ENCODE results near the gene DR1.

The DR1 gene

GRCh38 chr1:93317943-93318342 is 27.8 kb upstream of the DR1 start:
- TF ChIP-seq REST (IDR thresholded peaks at IDR 0.05; ENCODE audit: low read depth) = no peak
- no peak for TF ChIP-seq CREB1 (IDR thresholded peaks at IDR 0.05; ENCODE audit: low read depth)
- no peak for TF ChIP-seq RAD21 (IDR thresholded peaks at IDR 0.05; ENCODE audit: low read depth)
- TF ChIP-seq FOXM1 (IDR thresholded peaks at IDR 0.05; ENCODE audit: borderline replicate concordance, low read depth) = no peak
- TF ChIP-seq NFIC (IDR thresholded peaks at IDR 0.05) = no peak
- TF ChIP-seq TEAD4 (IDR thresholded peaks at IDR 0.05) = no peak
- no peak for TF ChIP-seq ZBTB7A (IDR thresholded peaks at IDR 0.05; ENCODE audit: low read depth)
- TF ChIP-seq USF1 (IDR thresholded peaks at IDR 0.05) = no peak
- TF ChIP-seq MAX (IDR thresholded peaks at IDR 0.05) = no peak
- TF ChIP-seq YY1 (IDR thresholded peaks at IDR 0.05; ENCODE audit: low read depth) = no peak
- no peak for TF ChIP-seq CEBPB (IDR thresholded peaks at IDR 0.05)
- no peak for TF ChIP-seq EP300 (IDR thresholded peaks at IDR 0.05; ENCODE audit: borderline replicate concordance)
- no peak for TF ChIP-seq TAF1 (IDR thresholded peaks at IDR 0.05; ENCODE audit: low read depth)
- no peak for TF ChIP-seq EGR1 (IDR thresholded peaks at IDR 0.05)
- no peak for TF ChIP-seq TCF12 (IDR thresholded peaks at IDR 0.05; ENCODE audit: low read depth)

- TF ChIP-seq RAD21 (IDR thresholded peaks at IDR 0.05; ENCODE audit: low read depth) (no peak), MAX (IDR thresholded peaks at IDR 0.05) (no peak), TCF12 (IDR thresholded peaks at IDR 0.05; ENCODE audit: low read depth) (no peak), REST (IDR thresholded peaks at IDR 0.05; ENCODE audit: low read depth) (no peak), FOXM1 (IDR thresholded peaks at IDR 0.05; ENCODE audit: borderline replicate concordance, low read depth) (no peak), ZBTB7A (IDR thresholded peaks at IDR 0.05; ENCODE audit: low read depth) (no peak), TEAD4 (IDR thresholded peaks at IDR 0.05) (no peak)
These were observed 24.0 kb upstream of the DR1 start for GRCh38 chr1:93321720-93322119.

GRCh38 chr1:93322349-93322748 is 23.4 kb upstream of the DR1 start:
- TF ChIP-seq ZBTB7A (IDR thresholded peaks at IDR 0.05; ENCODE audit: low read depth) (no peak), EGR1 (IDR thresholded peaks at IDR 0.05) (no peak), CEBPB (IDR thresholded peaks at IDR 0.05) (no peak), TCF12 (IDR thresholded peaks at IDR 0.05; ENCODE audit: low read depth) (no peak), TAF1 (IDR thresholded peaks at IDR 0.05; ENCODE audit: low read depth) (no peak), MAX (IDR thresholded peaks at IDR 0.05) (no peak), REST (IDR thresholded peaks at IDR 0.05; ENCODE audit: low read depth) (no peak), NFIC (IDR thresholded peaks at IDR 0.05) (peak; percentile 45), FOXM1 (IDR thresholded peaks at IDR 0.05; ENCODE audit: borderline replicate concordance, low read depth) (no peak), YY1 (IDR thresholded peaks at IDR 0.05; ENCODE audit: low read depth) (no peak), CREB1 (IDR thresholded peaks at IDR 0.05; ENCODE audit: low read depth) (no peak), TEAD4 (IDR thresholded peaks at IDR 0.05) (peak; percentile 50; the same call in 1 of the 2 replicates), RAD21 (IDR thresholded peaks at IDR 0.05; ENCODE audit: low read depth) (no peak), EP300 (IDR thresholded peaks at IDR 0.05; ENCODE audit: borderline replicate concordance) (0 out of 2 replicates have a peak, but pooled peaks have one; percentile 21), USF1 (IDR thresholded peaks at IDR 0.05) (no peak)

GRCh38 chr1:93323185-93323820 is 22.4 kb upstream of the DR1 start:
- TF ChIP-seq REST (IDR thresholded peaks at IDR 0.05; ENCODE audit: low read depth) = no peak
- no peak for TF ChIP-seq TAF1 (IDR thresholded peaks at IDR 0.05; ENCODE audit: low read depth)

Measured in Ishikawa (cell line).